Gastroesophageal sphincter (tissue), 4 donors: ENCODE measurements around the gene IFT88. TPM values are rescaled to one million over a fixed set of nuclear protein-coding genes. Genes with fewer than 3 reads are reported as not detected.
A peak's percentile ranks its signal among the peaks of the same experiment; 100 is the strongest.

Source experiments
- ATAC-seq: fragments of 150-250 bp; one replicate; pipeline ENCODE4 v1.9.1; 2016; ENCODE audit warnings: mild to moderate bottlenecking, moderate library complexity
- H3K27ac ChIP-seq, 4 donors: fragments of 200-600 bp; sonication (generic) in 3 of 4; 1 replicate in 3 of 4; 2 replicates in 1 of 4; pipeline ENCODE4 v1.5.1; 2016 to 2019
- H3K27me3 ChIP-seq: fragments of 200-600 bp; sonication (generic); one replicate; pipeline ENCODE4 v1.5.1; 2019
- H3K36me3 ChIP-seq, 2 donors: fragments of 200-600 bp; sonication (generic); one replicate each; pipeline ENCODE4 v1.5.1; 2019; ENCODE audit warnings: control low read depth in 1 of 2
- H3K4me1 ChIP-seq, 3 donors: fragments of 200-600 bp; sonication (generic); 1 replicate in 2 of 3; 2 replicates in 1 of 3; pipeline ENCODE4 v1.5.1; 2016 to 2019; ENCODE audit warnings: control low read depth in 2 of 3
- H3K4me3 ChIP-seq, 2 donors: fragments of 200-600 bp; sonication (generic); one replicate each; pipeline ENCODE4 v1.5.1; 2019; ENCODE audit warnings: mild to moderate bottlenecking in 1 of 2, moderate library complexity in 1 of 2
- H3K9me3 ChIP-seq, 3 donors: fragments of 200-600 bp; sonication (generic); one replicate each; pipeline ENCODE4 v1.5.1; 2017 to 2019; ENCODE audit warnings: control low read depth in 2 of 3
- EP300 ChIP-seq: sonication (generic); formaldehyde crosslinking; IDR thresholded peaks from one replicate; pipeline ENCODE4 v1.6.1; 2017; ENCODE audit warnings: antibody characterized with exemption, mild to moderate bottlenecking
- POLR2A ChIP-seq, 2 donors: fragments of 450-650 bp; IDR thresholded peaks; one replicate each; pipeline ENCODE4 v1.6.1; 2017; ENCODE audit warnings: antibody characterized with exemption in 2 of 2, mild to moderate bottlenecking in 2 of 2, moderate library complexity in 1 of 2
- POLR2AphosphoS5 ChIP-seq: sonication (generic); formaldehyde crosslinking; IDR thresholded peaks from one replicate; pipeline ENCODE4 v1.6.1; 2017; ENCODE audit warnings: antibody characterized with exemption
- WGBS, 2 donors: methylation state at CpG; one replicate each; pipeline ENCODE4 v1.1.5; 2018; ENCODE audit warnings: low coverage in 1 of 2; 5-methylcytosine and 5-hydroxymethylcytosine counted together
- total RNA-seq, 4 donors: library from RNA; depleted of rRNA; stranded (reverse); fragments of >200 nt; gene quantifications; one replicate each; pipeline ENCODE4 v1.1.0, GENCODE V29; 2016
- TF ChIP-seq, protein P1 (sequence below), 4 experiments: fragments of 200-600 bp in 2 of 4; fragments of 450-650 bp in 2 of 4; sonication (generic) in 1 of 4; IDR thresholded peaks; one replicate each; pipeline ENCODE4 v1.5.1; 2017 to 2019; ENCODE audit warnings: antibody characterized with exemption in 4 of 4, mild to moderate bottlenecking in 2 of 4, moderate library complexity in 2 of 4

Gene IFT88
- total RNA-seq, 4 donors from 2014 or later, result 9.1 to 21.2 (median 13.2) TPM

GRCh38 chr13:20727856-20728255 lies 160.9 kb downstream of the IFT88 start:
- WGBS, 2 donors, result 82 to 95% methylated on average over 5 to 6 of the region's 6 CpGs
- no peak for ATAC-seq

GRCh38 chr13:20728579-20729311 lies 161.8 kb downstream of the IFT88 start:
- H3K4me1 ChIP-seq, result peaks cover 0 to 6% (median 0%) of the 10 kb centered on the region in 3 donors
- TF ChIP-seq POLR2AphosphoS5 (no peak), EP300 (no peak), POLR2A (IDR thresholded peaks at IDR 0.05) (no peak)
- TF ChIP-seq, protein P1, sequence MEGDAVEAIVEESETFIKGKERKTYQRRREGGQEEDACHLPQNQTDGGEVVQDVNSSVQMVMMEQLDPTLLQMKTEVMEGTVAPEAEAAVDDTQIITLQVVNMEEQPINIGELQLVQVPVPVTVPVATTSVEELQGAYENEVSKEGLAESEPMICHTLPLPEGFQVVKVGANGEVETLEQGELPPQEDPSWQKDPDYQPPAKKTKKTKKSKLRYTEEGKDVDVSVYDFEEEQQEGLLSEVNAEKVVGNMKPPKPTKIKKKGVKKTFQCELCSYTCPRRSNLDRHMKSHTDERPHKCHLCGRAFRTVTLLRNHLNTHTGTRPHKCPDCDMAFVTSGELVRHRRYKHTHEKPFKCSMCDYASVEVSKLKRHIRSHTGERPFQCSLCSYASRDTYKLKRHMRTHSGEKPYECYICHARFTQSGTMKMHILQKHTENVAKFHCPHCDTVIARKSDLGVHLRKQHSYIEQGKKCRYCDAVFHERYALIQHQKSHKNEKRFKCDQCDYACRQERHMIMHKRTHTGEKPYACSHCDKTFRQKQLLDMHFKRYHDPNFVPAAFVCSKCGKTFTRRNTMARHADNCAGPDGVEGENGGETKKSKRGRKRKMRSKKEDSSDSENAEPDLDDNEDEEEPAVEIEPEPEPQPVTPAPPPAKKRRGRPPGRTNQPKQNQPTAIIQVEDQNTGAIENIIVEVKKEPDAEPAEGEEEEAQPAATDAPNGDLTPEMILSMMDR (IDR thresholded peaks at IDR 0.05), result no peak
- no peaks in the 10 kb centered on the region for H3K9me3 ChIP-seq
- H3K27me3 ChIP-seq, result no peaks in the 10 kb centered on the region
- H3K4me3 ChIP-seq, result no peak overlapping the region
- WGBS, 2 donors, result 60 to 70% methylated on average over 10 to 12 of the region's 14 CpGs
- ATAC-seq, result peak; percentile 54
- peaks cover 0 to 32% of the 10 kb centered on the region in 2 donors for H3K36me3 ChIP-seq
- H3K27ac ChIP-seq, result peak overlapping the region in 3 of 4 donors; percentile 31 to 60 (median 57)

More at GRCh38 chr13:20727856-20728255, 160.9 kb downstream of the IFT88 start:
- no peaks in the 10 kb centered on the region for H3K9me3 ChIP-seq
- H3K4me3 ChIP-seq, result no peak overlapping the region
- TF ChIP-seq POLR2AphosphoS5 (no peak), EP300 (no peak), POLR2A (IDR thresholded peaks at IDR 0.05) (no peak)
- TF ChIP-seq, protein P1 (IDR thresholded peaks at IDR 0.05), result no peak
- no peak overlapping the region for H3K27ac ChIP-seq
- H3K27me3 ChIP-seq, result no peaks in the 10 kb centered on the region
- peaks cover 0 to 32% of the 10 kb centered on the region in 2 donors for H3K36me3 ChIP-seq
- H3K4me1 ChIP-seq, result peaks cover 0 to 6% (median 0%) of the 10 kb centered on the region in 3 donors

DNA sequence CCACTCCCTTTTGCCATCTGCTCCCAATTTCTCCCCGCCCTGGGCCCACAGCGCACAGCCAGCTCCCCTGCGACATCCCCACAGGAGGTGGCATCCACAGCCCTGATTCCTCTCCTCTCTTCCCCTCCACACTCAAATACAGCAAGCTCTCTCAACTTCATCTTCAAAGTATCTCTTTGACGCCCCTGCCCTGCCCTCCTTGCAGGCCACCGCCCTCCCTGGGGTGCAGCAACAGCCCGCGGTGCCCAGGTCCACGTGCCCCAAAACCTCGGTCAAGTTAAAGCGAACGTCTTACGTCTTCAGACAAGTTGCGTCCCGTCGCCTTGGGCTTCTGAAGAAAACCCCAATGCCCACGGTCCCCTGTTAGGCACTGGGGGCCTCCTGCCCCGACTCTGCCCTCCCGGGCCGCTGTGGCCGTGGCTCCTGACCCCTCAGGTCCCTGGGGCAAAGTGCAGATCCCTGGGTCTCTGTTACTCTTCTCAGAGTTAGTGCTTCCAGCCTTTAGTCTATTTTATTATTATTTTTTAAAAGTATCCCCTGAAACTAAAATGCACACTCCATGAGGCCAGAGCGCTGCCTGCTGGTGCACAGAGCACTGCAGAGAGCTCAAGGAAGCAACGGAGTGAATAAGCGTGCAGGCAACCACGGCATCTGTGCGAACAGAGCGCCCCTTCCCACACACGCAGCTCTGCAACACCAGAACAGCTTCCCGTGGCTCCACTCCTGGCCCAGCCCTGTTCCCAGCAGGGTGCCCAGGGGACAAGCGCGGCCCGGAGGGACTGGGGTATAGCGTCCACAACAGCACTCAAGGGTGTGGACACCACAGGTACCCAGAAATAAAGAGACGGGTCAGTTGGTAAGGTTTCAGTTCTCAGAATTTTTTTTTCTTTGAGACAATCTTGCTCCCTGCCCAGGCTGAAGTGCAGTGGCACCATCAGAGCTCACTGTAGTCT lies 163.0 kb downstream of the IFT88 start:
- no peak for ATAC-seq
- Histone ChIP-seq H3K27me3 (no peaks in the 10 kb centered on the region), H3K4me3 (no peak overlapping the region), H3K27ac (no peak overlapping the region), H3K36me3 (peaks cover 0 to 32% of the 10 kb centered on the region in 2 donors), H3K4me1 (peaks cover 0 to 6% (median 0%) of the 10 kb centered on the region in 3 donors), H3K9me3 (no peaks in the 10 kb centered on the region)
- 95% methylated on average over 10 of the region's 33 CpGs; no CpG with 5 or more reads in 1 of the 2 donors for WGBS, 2 donors
- no peak for TF ChIP-seq POLR2AphosphoS5
- TF ChIP-seq EP300, result no peak
- no peak for TF ChIP-seq POLR2A (IDR thresholded peaks at IDR 0.05)
- TF ChIP-seq, protein P1 (IDR thresholded peaks at IDR 0.05), result no peak

DNA sequence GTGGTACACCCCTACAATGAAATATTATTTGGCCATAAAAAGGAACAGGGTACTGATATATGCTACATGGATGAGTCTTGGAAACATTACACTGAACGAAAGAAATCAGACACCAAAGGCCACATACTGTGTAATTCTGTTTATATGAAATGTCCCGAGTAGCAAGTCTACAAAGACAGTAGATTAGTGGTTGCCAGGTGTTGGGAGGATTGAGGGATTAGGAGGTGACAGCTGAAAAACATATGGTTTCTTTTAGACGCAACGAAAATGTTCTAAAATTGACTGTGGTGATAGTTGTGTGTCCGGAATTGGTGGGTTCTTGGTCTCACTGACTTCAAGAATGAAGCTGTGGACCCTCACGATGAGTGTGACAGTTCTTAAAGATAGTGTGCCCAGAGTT lies 171.7 kb downstream of the IFT88 start:
- WGBS, 2 donors, result 69 to 70% methylated on average over 6 of the region's 6 CpGs

More for the DNA sequence above, 171.7 kb downstream of the IFT88 start:
- no peaks in the 10 kb centered on the region for H3K27me3 ChIP-seq
- H3K9me3 ChIP-seq, result no peaks in the 10 kb centered on the region
- no peak for ATAC-seq
- peaks cover 0 to 20% of the 10 kb centered on the region in 2 donors for H3K36me3 ChIP-seq
- no peak overlapping the region for H3K4me3 ChIP-seq
- TF ChIP-seq, protein P1 (IDR thresholded peaks at IDR 0.05), result no peak
- TF ChIP-seq EP300, result no peak
- TF ChIP-seq POLR2AphosphoS5, result no peak
- no peak for TF ChIP-seq POLR2A (IDR thresholded peaks at IDR 0.05)
- H3K27ac ChIP-seq, result no peak overlapping the region
- H3K4me1 ChIP-seq, result no peaks in the 10 kb centered on the region
